CD4-positive, alpha-beta T cell treated with Interleukin-12 subunit alpha and Interleukin-12 subunit beta, for 1 hour (primary cell): ENCODE results near the gene ARID1B.

ENCODE experiments used
- DNase-seq: peaks from one replicate; pipeline ENCODE4 v3.0.0-alpha.2; 2020

Gene ARID1B

GRCh38 chr6:157172830-157173536, 395.8 kb downstream of the ARID1B start:
- DNase-seq, result no peak

GRCh38 chr6:157173776-157174175, 396.6 kb downstream of the ARID1B start:
- no peak for DNase-seq

GRCh38 chr6:157174731-157175130, 397.6 kb downstream of the ARID1B start:
- no peak for DNase-seq

GRCh38 chr6:157177731-157178336, 400.7 kb downstream of the ARID1B start:
- no peak for DNase-seq

- no peak for DNase-seq
Measured at GRCh38 chr6:157181649-157182048, 404.5 kb downstream of the ARID1B start.

GRCh38 chr6:157182503-157183264, 405.5 kb downstream of the ARID1B start:
- no peak for DNase-seq

- peak; percentile 65 for DNase-seq
Measured at GRCh38 chr6:157184202-157185015, 407.2 kb downstream of the ARID1B start.

GRCh38 chr6:157185171-157185570, 408.0 kb downstream of the ARID1B start:
- no peak for DNase-seq

GRCh38 chr6:157185986-157186385, 408.8 kb downstream of the ARID1B start:
- DNase-seq, result no peak

- DNase-seq, result peak; percentile 5
Measured at GRCh38 chr6:157186785-157187181, 409.6 kb downstream of the ARID1B start.

GRCh38 chr6:157187182-157188083, 410.3 kb downstream of the ARID1B start:
- DNase-seq, result no peak

GRCh38 chr6:157188213-157188612, 411.0 kb downstream of the ARID1B start:
- no peak for DNase-seq

GRCh38 chr6:157193443-157193996, 416.3 kb downstream of the ARID1B start:
- no peak for DNase-seq

- DNase-seq, result peak; percentile 13
Measured at GRCh38 chr6:157194110-157194509, 416.9 kb downstream of the ARID1B start.

- no peak for DNase-seq
Measured at GRCh38 chr6:157194643-157195042, 417.5 kb downstream of the ARID1B start.

- DNase-seq, result no peak
Measured at GRCh38 chr6:157196391-157196790, 419.2 kb downstream of the ARID1B start.

- no peak for DNase-seq
Measured at GRCh38 chr6:157198425-157199279, 421.5 kb downstream of the ARID1B start.

GRCh38 chr6:157200117-157200516, 422.9 kb downstream of the ARID1B start:
- DNase-seq, result no peak

- DNase-seq, result no peak
Measured at GRCh38 chr6:157200611-157201010, 423.4 kb downstream of the ARID1B start.

- DNase-seq, result no peak
Measured at GRCh38 chr6:157201083-157201482, 423.9 kb downstream of the ARID1B start.

- DNase-seq, result no peak
Measured at GRCh38 chr6:157203312-157203744, 426.1 kb downstream of the ARID1B start.
